SK-N-SH (cell line): ENCODE measurements around the gene PKIB. TPM values are rescaled to one million over a fixed set of nuclear protein-coding genes. Genes with fewer than 3 reads are reported as not detected.

ENCODE experiments used
- CTCF ChIA-PET: fragments of 300-600, 350-600 bp; formaldehyde crosslinking; extraction: SDS; loops from one replicate; lab custom pipeline; 2021; lab: Yijun Ruan, JAX
- POLR2A ChIA-PET: fragments of 350-600 bp; sonication (Branson Sonifier 250); formaldehyde crosslinking; extraction: SDS; loops from one replicate; lab custom pipeline; 2020; ENCODE audit warnings: antibody characterized with exemption, inconsistent platforms; lab: Yijun Ruan, JAX
- DNase-seq: peaks from one replicate; pipeline ENCODE4 v3.0.0; 2012
- H2AFZ ChIP-seq: fragments of 200-600 bp; sonication (generic); 2 replicates; pipeline ENCODE4 v1.8.1; 2016; ENCODE audit warnings: antibody characterized with exemption, mild to moderate bottlenecking, low read depth
- H3F3A ChIP-seq: fragments of 200-600 bp; sonication (generic); replicated peaks from 2 replicates; pipeline ENCODE3; 2016; ENCODE audit warnings: antibody characterized with exemption, mild to moderate bottlenecking; ENCODE audit not compliant: insufficient read depth
- H3K27ac ChIP-seq, 2 experiments: fragments of 200-500 bp in 1 of 2; fragments of 200-600 bp in 1 of 2; sonication (Bioruptor generic) in 1 of 2; sonication (generic), shearing (Covaris generic) in 1 of 2; 2 replicates each; pipeline versions ENCODE4 v1.5.1 to v1.6.1; 2014 to 2016; ENCODE audit warnings: low read depth in 2 of 2, inconsistent platforms in 1 of 2, low read length in 1 of 2, mild to moderate bottlenecking in 1 of 2, mixed read lengths in 1 of 2
- H3K27me3 ChIP-seq: fragments of 200-600 bp; sonication (generic), shearing (Covaris generic); 2 replicates; pipeline ENCODE4 v1.6.1; 2016; ENCODE audit warnings: mixed run types; ENCODE audit not compliant: insufficient read depth
- H3K36me3 ChIP-seq, 2 experiments: fragments of 200-500 bp in 1 of 2; fragments of 200-600 bp in 1 of 2; sonication (Bioruptor generic) in 1 of 2; sonication (generic) in 1 of 2; replicated peaks in 1 of 2; 2 replicates each; pipeline versions ENCODE3 to v1.5.1; 2014 to 2016; ENCODE audit warnings: low read length in 1 of 2, mild to moderate bottlenecking in 1 of 2; ENCODE audit not compliant: insufficient read depth in 2 of 2, control insufficient read depth in 1 of 2
- H3K4me1 ChIP-seq, 2 experiments: fragments of 200-500 bp in 1 of 2; fragments of 200-600 bp in 1 of 2; sonication (Bioruptor generic) in 1 of 2; sonication (generic), shearing (Covaris generic) in 1 of 2; 2 replicates each; pipeline versions ENCODE4 v1.5.1 to v1.6.1; 2014 to 2016; ENCODE audit warnings: low read depth in 1 of 2, low read length in 1 of 2, mixed run types in 1 of 2; ENCODE audit not compliant: insufficient read depth in 2 of 2, control insufficient read depth in 1 of 2
- H3K4me2 ChIP-seq: fragments of 200-600 bp; sonication (generic), shearing (Covaris generic); 2 replicates; pipeline ENCODE4 v1.6.1; 2017; ENCODE audit warnings: mixed run types
- H3K4me3 ChIP-seq, 2 experiments: fragments of 200-500 bp in 1 of 2; fragments of 200-600 bp in 1 of 2; sonication (Bioruptor generic) in 1 of 2; sonication (generic), shearing (Covaris generic) in 1 of 2; 2 replicates each; pipeline versions ENCODE4 v1.5.1 to v1.8.1; 2014 to 2016; ENCODE audit warnings: low read depth in 2 of 2, inconsistent platforms in 1 of 2, low read length in 1 of 2, mild to moderate bottlenecking in 1 of 2, mixed read lengths in 1 of 2, moderate library complexity in 1 of 2
- H3K79me2 ChIP-seq: fragments of 200-600 bp; sonication (generic); 2 replicates; pipeline ENCODE4 v1.8.1; 2017; ENCODE audit warnings: mild to moderate bottlenecking; ENCODE audit not compliant: insufficient read depth
- H3K9ac ChIP-seq: fragments of 200-600 bp; sonication (generic); 2 replicates; pipeline ENCODE4 v1.6.1; 2017; ENCODE audit warnings: mixed run types
- H3K9me2 ChIP-seq: fragments of 200-600 bp; sonication (generic); 2 replicates; pipeline ENCODE4 v1.6.1; 2017; ENCODE audit warnings: mixed run types
- H3K9me3 ChIP-seq: fragments of 200-600 bp; sonication (generic); 2 replicates; pipeline ENCODE4 v1.6.1; 2017; ENCODE audit warnings: mixed run types, mild to moderate bottlenecking, moderate library complexity
- H4K20me1 ChIP-seq: fragments of 200-600 bp; sonication (generic); 2 replicates; pipeline ENCODE4 v1.6.1; 2017; ENCODE audit warnings: mild to moderate bottlenecking, mixed run types; ENCODE audit not compliant: insufficient read depth
- CHD2 ChIP-seq: fragments of 150-350 bp; IDR thresholded peaks from 2 replicates; pipeline ENCODE4 v1.6.1; 2018; ENCODE audit warnings: low read length; ENCODE audit not compliant: partially characterized antibody
- ELF1 ChIP-seq: IDR thresholded peaks from 2 replicates; pipeline ENCODE4 v1.4.0; 2012
- FOSL2 ChIP-seq: IDR thresholded peaks from 2 replicates; pipeline ENCODE4 v1.4.0; 2012; ENCODE audit warnings: low read depth, mild to moderate bottlenecking, moderate library complexity, borderline replicate concordance
- GABPA ChIP-seq: IDR thresholded peaks from 2 replicates; pipeline ENCODE4 v1.4.0; 2012; ENCODE audit warnings: low read depth, mild to moderate bottlenecking
- JUND ChIP-seq: IDR thresholded peaks from 2 replicates; pipeline ENCODE4 v1.4.0; 2012
- MEF2A ChIP-seq: IDR thresholded peaks from 2 replicates; pipeline ENCODE4 v1.4.0; 2012; ENCODE audit warnings: low read depth, borderline replicate concordance
- MXI1 ChIP-seq: IDR thresholded peaks from 2 replicates; pipeline ENCODE4 v1.6.1; 2012; ENCODE audit warnings: mild to moderate bottlenecking, low read depth, low read length, improper control_type of control experiment
- POLR2AphosphoS5 ChIP-seq: IDR thresholded peaks from 2 replicates; pipeline ENCODE4 v1.6.1; 2012; ENCODE audit warnings: low read depth, low read length
- RFX5 ChIP-seq: IDR thresholded peaks from 2 replicates; pipeline ENCODE4 v1.6.1; 2012; ENCODE audit warnings: mild to moderate bottlenecking, improper control_type of control experiment, low read length
- SIN3A ChIP-seq: IDR thresholded peaks from 2 replicates; pipeline ENCODE4 v1.6.1; 2012; ENCODE audit warnings: low read depth, mild to moderate bottlenecking, low read length, moderate library complexity, borderline replicate concordance
- SMC3 ChIP-seq: IDR thresholded peaks from 2 replicates; pipeline ENCODE4 v1.6.1; 2012; ENCODE audit warnings: low read depth, low read length, improper control_type of control experiment
- TEAD4 ChIP-seq: IDR thresholded peaks from 2 replicates; pipeline ENCODE4 v1.4.0; 2012; ENCODE audit warnings: mild to moderate bottlenecking, borderline replicate concordance; ENCODE audit not compliant: insufficient read depth
- YY1 ChIP-seq: IDR thresholded peaks from 2 replicates; pipeline ENCODE4 v1.4.0; 2012; ENCODE audit warnings: low read depth, mild to moderate bottlenecking
- WGBS: methylation state at CpG from one replicate; pipeline ENCODE4 v1.1.6; 2017; ENCODE audit warnings: low lambda C conversion rate; 5-methylcytosine and 5-hydroxymethylcytosine counted together
- polyA plus RNA-seq, 3 experiments: library from polyadenylated mRNA; depleted of rRNA; stranded (reverse); fragments of >200 nt; gene quantifications; 2 replicates each; pipeline ENCODE4 v1.2.3, GENCODE V29; 2012
- TF ChIP-seq, protein P1 (sequence below): fragments of 200-600 bp; sonication (generic); IDR thresholded peaks from 2 replicates; pipeline ENCODE4 v1.6.1; 2017; ENCODE audit warnings: antibody characterized with exemption, mild to moderate bottlenecking, moderate library complexity
- TF ChIP-seq, protein P2 (sequence below): IDR thresholded peaks from 2 replicates; pipeline ENCODE4 v1.4.0; 2012; ENCODE audit warnings: low read depth, borderline replicate concordance
- TF ChIP-seq, protein P3 (sequence below): IDR thresholded peaks from 2 replicates; pipeline ENCODE4; 2012
- TF ChIP-seq, protein P4 (sequence below): fragments of 150-350 bp; IDR thresholded peaks from 2 replicates; pipeline ENCODE4 v1.6.1; 2017; ENCODE audit warnings: antibody characterized with exemption, low read length, low read depth, borderline replicate concordance
- TF ChIP-seq, protein P5 (sequence below): IDR thresholded peaks from 2 replicates; pipeline ENCODE4 v1.4.0; 2012; ENCODE audit warnings: low read depth

Gene PKIB
- polyA plus RNA-seq, 1 of the 3 experiments (the other 2 are of a cell fraction): 0.30 TPM

DNA sequence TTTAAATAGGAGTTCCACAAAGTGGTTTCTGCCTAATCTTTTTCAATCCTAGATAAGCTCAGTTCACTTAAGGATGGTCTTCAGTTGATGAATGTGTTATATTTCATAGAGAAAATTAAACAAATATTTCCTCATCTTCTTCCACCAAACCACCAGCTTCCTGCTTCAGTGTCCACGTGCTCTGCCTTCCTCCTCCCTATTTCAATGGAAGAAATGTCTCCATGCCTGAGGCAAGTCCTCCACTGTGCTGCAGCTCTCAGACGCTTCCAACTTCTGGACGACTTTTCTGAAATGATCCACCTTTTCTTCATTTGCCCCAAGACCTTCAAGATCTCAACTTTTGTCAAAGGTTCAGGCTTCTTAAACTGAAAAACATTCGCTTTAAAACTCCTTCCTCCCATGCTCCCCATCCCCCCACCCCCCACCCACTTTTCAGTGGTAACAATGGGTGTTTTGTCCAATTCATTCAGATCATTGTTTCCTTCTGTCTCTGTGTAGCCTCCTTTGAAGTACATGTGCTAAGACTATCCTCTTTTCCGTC lies 144.1 kb downstream of the PKIB start (continued):
- TF ChIP-seq, protein P1, sequence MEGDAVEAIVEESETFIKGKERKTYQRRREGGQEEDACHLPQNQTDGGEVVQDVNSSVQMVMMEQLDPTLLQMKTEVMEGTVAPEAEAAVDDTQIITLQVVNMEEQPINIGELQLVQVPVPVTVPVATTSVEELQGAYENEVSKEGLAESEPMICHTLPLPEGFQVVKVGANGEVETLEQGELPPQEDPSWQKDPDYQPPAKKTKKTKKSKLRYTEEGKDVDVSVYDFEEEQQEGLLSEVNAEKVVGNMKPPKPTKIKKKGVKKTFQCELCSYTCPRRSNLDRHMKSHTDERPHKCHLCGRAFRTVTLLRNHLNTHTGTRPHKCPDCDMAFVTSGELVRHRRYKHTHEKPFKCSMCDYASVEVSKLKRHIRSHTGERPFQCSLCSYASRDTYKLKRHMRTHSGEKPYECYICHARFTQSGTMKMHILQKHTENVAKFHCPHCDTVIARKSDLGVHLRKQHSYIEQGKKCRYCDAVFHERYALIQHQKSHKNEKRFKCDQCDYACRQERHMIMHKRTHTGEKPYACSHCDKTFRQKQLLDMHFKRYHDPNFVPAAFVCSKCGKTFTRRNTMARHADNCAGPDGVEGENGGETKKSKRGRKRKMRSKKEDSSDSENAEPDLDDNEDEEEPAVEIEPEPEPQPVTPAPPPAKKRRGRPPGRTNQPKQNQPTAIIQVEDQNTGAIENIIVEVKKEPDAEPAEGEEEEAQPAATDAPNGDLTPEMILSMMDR: no peak

DNA sequence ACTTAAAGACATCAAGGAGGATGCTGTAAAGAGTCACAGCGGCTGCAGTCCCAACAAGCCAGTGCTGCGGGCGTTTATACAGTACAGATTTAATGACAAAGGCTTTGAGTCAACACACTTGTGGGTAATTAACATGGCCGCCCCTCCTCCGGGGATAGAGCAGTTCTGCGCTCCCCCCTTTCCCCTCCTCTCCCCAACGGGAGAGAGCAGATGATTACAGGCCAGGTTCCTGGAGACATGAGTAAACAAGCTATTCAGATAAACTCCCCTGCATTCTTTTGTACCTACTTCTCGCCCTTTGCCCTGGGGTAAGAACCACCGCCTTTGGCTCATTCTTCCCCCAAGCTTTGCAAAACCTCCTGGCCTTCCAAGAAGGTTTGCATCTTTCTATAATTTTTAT lies 145.7 kb downstream of the PKIB start:
- Histone ChIP-seq H3K36me3 (no peaks in the 10 kb centered on the region), H3K27ac (no peak overlapping the region), H4K20me1 (no peaks in the 10 kb centered on the region), H3K4me1 (no peaks in the 10 kb centered on the region), H3K9me3 (no peaks in the 10 kb centered on the region), H3K79me2 (no peaks in the 10 kb centered on the region), H3K4me2 (no peak overlapping the region), H3K27me3 (no peaks in the 10 kb centered on the region), H3K9me2 (no peaks in the 10 kb centered on the region), H3K9ac (no peak overlapping the region), H2AFZ (no peak overlapping the region), H3F3A (no peaks in the 10 kb centered on the region), H3K4me3 (no peak overlapping the region)
- ChIA-PET POLR2A (no interaction called here), CTCF (no interaction called here)
- DNase-seq: no peak
- 32% methylated on average over 9 of the region's 9 CpGs for WGBS
- TF ChIP-seq CHD2: no peak
- TF ChIP-seq POLR2AphosphoS5: no peak
- no peak for TF ChIP-seq RFX5
- TF ChIP-seq, protein P2, sequence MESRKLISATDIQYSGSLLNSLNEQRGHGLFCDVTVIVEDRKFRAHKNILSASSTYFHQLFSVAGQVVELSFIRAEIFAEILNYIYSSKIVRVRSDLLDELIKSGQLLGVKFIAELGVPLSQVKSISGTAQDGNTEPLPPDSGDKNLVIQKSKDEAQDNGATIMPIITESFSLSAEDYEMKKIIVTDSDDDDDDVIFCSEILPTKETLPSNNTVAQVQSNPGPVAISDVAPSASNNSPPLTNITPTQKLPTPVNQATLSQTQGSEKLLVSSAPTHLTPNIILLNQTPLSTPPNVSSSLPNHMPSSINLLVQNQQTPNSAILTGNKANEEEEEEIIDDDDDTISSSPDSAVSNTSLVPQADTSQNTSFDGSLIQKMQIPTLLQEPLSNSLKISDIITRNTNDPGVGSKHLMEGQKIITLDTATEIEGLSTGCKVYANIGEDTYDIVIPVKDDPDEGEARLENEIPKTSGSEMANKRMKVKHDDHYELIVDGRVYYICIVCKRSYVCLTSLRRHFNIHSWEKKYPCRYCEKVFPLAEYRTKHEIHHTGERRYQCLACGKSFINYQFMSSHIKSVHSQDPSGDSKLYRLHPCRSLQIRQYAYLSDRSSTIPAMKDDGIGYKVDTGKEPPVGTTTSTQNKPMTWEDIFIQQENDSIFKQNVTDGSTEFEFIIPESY: no peak
- TF ChIP-seq YY1: no peak
- TF ChIP-seq FOSL2: no peak
- TF ChIP-seq GABPA: no peak
- TF ChIP-seq, protein P3, sequence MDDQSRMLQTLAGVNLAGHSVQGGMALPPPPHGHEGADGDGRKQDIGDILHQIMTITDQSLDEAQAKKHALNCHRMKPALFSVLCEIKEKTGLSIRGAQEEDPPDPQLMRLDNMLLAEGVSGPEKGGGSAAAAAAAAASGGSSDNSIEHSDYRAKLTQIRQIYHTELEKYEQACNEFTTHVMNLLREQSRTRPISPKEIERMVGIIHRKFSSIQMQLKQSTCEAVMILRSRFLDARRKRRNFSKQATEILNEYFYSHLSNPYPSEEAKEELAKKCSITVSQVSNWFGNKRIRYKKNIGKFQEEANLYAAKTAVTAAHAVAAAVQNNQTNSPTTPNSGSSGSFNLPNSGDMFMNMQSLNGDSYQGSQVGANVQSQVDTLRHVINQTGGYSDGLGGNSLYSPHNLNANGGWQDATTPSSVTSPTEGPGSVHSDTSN: no peak
- TF ChIP-seq, protein P4, sequence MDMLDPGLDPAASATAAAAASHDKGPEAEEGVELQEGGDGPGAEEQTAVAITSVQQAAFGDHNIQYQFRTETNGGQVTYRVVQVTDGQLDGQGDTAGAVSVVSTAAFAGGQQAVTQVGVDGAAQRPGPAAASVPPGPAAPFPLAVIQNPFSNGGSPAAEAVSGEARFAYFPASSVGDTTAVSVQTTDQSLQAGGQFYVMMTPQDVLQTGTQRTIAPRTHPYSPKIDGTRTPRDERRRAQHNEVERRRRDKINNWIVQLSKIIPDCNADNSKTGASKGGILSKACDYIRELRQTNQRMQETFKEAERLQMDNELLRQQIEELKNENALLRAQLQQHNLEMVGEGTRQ: no peak
- TF ChIP-seq, protein P5, sequence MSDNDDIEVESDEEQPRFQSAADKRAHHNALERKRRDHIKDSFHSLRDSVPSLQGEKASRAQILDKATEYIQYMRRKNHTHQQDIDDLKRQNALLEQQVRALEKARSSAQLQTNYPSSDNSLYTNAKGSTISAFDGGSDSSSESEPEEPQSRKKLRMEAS: no peak
- TF ChIP-seq, protein P1: no peak
- TF ChIP-seq MXI1: no peak
- TF ChIP-seq TEAD4: no peak
- TF ChIP-seq SMC3: no peak
- TF ChIP-seq JUND: no peak
- TF ChIP-seq ELF1: no peak
- TF ChIP-seq MEF2A: no peak
- TF ChIP-seq SIN3A: no peak
